SK-N-SH (cell line): ENCODE measurements around the gene GDF2.

Experiments
- CHD2 ChIP-seq: fragments of 150-350 bp; IDR thresholded peaks from 2 replicates; pipeline ENCODE4 v1.6.1; 2018; ENCODE audit warnings: low read length; ENCODE audit not compliant: partially characterized antibody
- CTCF ChIP-seq: fragments of 200-600 bp; sonication (generic); IDR thresholded peaks from 2 replicates; pipeline ENCODE4 v1.6.1; 2017; ENCODE audit warnings: antibody characterized with exemption, mild to moderate bottlenecking, moderate library complexity
- EP300 ChIP-seq, 2 experiments: IDR thresholded peaks; 2 replicates each; pipeline versions ENCODE4 v1.4.0 to v1.6.1; 2012; ENCODE audit warnings: borderline replicate concordance in 1 of 2, low read depth in 1 of 2, low read length in 1 of 2
- EZH2phosphoT487 ChIP-seq: fragments of 200-600 bp; sonication (generic); IDR thresholded peaks from 2 replicates; pipeline ENCODE4 v1.6.1; 2017; ENCODE audit warnings: low read depth, mixed run types, mild to moderate bottlenecking, antibody characterized with exemption, moderate library complexity, borderline replicate concordance
- FOSL2 ChIP-seq: IDR thresholded peaks from 2 replicates; pipeline ENCODE4 v1.4.0; 2012; ENCODE audit warnings: low read depth, mild to moderate bottlenecking, moderate library complexity, borderline replicate concordance
- FOXJ3 ChIP-seq: sonication (generic); formaldehyde crosslinking; IDR thresholded peaks from 2 replicates; pipeline ENCODE4 v1.5.1; 2020; ENCODE audit warnings: mild to moderate bottlenecking, missing genetic modification reagents
- MAX ChIP-seq: IDR thresholded peaks from 2 replicates; pipeline ENCODE4 v1.4.0; 2012; ENCODE audit warnings: low read depth
- NRF1 ChIP-seq: IDR thresholded peaks from 2 replicates; pipeline ENCODE4 v1.6.1; 2012; ENCODE audit warnings: low read depth, mild to moderate bottlenecking, low read length
- POLR2AphosphoS5 ChIP-seq: IDR thresholded peaks from 2 replicates; pipeline ENCODE4 v1.6.1; 2012; ENCODE audit warnings: low read depth, low read length
- RAD21 ChIP-seq: IDR thresholded peaks from 2 replicates; pipeline ENCODE4 v1.6.1; 2012; ENCODE audit warnings: mild to moderate bottlenecking, low read length
- REST ChIP-seq: IDR thresholded peaks from 2 replicates; pipeline ENCODE4 v1.6.1; 2012; ENCODE audit warnings: mild to moderate bottlenecking, low read depth, low read length, moderate library complexity
- RFX5 ChIP-seq: IDR thresholded peaks from 2 replicates; pipeline ENCODE4 v1.6.1; 2012; ENCODE audit warnings: mild to moderate bottlenecking, improper control_type of control experiment, low read length
- YY1 ChIP-seq: IDR thresholded peaks from 2 replicates; pipeline ENCODE4 v1.4.0; 2012; ENCODE audit warnings: low read depth, mild to moderate bottlenecking

GRCh38 chr10:47326927-47327330 lies 4.7 kb downstream of the GDF2 start:
- no peak for TF ChIP-seq NRF1
- TF ChIP-seq RAD21, result no peak
- TF ChIP-seq CTCF, result no peak
- TF ChIP-seq CHD2, result no peak
- TF ChIP-seq EZH2phosphoT487, result no peak
- TF ChIP-seq POLR2AphosphoS5, result no peak
- TF ChIP-seq REST, result no peak
- TF ChIP-seq EP300 (IDR thresholded peaks at IDR 0.05; ENCODE audit: borderline replicate concordance in 1 of 2, low read depth in 1 of 2, low read length in 1 of 2), result no peak
- no peak for TF ChIP-seq YY1
- TF ChIP-seq RFX5, result no peak
- no peak for TF ChIP-seq FOSL2
- no peak for TF ChIP-seq MAX
- no peak for TF ChIP-seq FOXJ3 (CRISPR knock-in tag)
